A673 (cell line): ENCODE results near the gene LAMB4. TPM values are rescaled to one million over a fixed set of nuclear protein-coding genes. Genes with fewer than 3 reads are reported as not detected.

Experiments
- BruUV-seq: library from RNA; stranded (reverse); fragments of 400-500 nt; replicated peaks from 2 replicates; lab custom pipeline; 2021; lab: Mats Ljungman, UMichigan
- CTCF ChIA-PET: fragments of 300-600 bp; sonication (Branson Sonifier 250); formaldehyde crosslinking; loops from one replicate; lab custom pipeline; 2022; ENCODE audit warnings: antibody characterized with exemption; lab: Charles Lee
- POLR2A ChIA-PET: fragments of 300-600 bp; sonication (Branson Sonifier 250); formaldehyde crosslinking; loops from one replicate; lab custom pipeline; 2022; ENCODE audit warnings: antibody characterized with exemption; ENCODE audit not compliant: low non-redundant PET; lab: Charles Lee
- DNase-seq: peaks from one replicate; pipeline ENCODE4 v3.0.0-alpha.2; 2015; ENCODE audit warnings: low spot score
- H3K27ac ChIP-seq: fragments of 200-600 bp; sonication (generic); 2 replicates; pipeline ENCODE4 v1.5.1; 2016; ENCODE audit warnings: mixed run types, low read depth, mild to moderate bottlenecking, mixed read lengths, antibody characterized with exemption, low read length; ENCODE audit not compliant: poor library complexity, severe bottlenecking
- H3K27me3 ChIP-seq: fragments of 200-600 bp; sonication (generic); replicated peaks from 2 replicates; pipeline ENCODE4 v1.6.1; 2017; ENCODE audit warnings: mixed run types, low read depth, mild to moderate bottlenecking, mixed read lengths, antibody characterized with exemption, low read length; ENCODE audit not compliant: insufficient read depth, poor library complexity
- H3K36me3 ChIP-seq: fragments of 200-600 bp; sonication (generic); 2 replicates; pipeline ENCODE4 v1.6.1; 2016; ENCODE audit warnings: mixed run types, mild to moderate bottlenecking, mixed read lengths, antibody characterized with exemption, low read length; ENCODE audit not compliant: insufficient read depth, poor library complexity, severe bottlenecking
- H3K4me1 ChIP-seq: fragments of 200-600 bp; sonication (generic); 2 replicates; pipeline ENCODE4 v1.6.1; 2017; ENCODE audit warnings: mixed run types, mild to moderate bottlenecking, mixed read lengths, antibody characterized with exemption, low read length; ENCODE audit not compliant: insufficient read depth, poor library complexity, severe bottlenecking
- H3K4me3 ChIP-seq: fragments of 200-600 bp; sonication (generic); 2 replicates; pipeline ENCODE4 v1.5.1; 2016; ENCODE audit warnings: low read depth, mixed run types, mild to moderate bottlenecking, mixed read lengths, low read length; ENCODE audit not compliant: poor library complexity, severe bottlenecking
- H3K9me3 ChIP-seq: fragments of 200-600 bp; sonication (generic); 2 replicates; pipeline ENCODE4 v1.6.1; 2016; ENCODE audit warnings: mixed run types, low read depth, mild to moderate bottlenecking, mixed read lengths, antibody characterized with exemption, low read length; ENCODE audit not compliant: poor library complexity, severe bottlenecking
- CTCF ChIP-seq: fragments of 300-800, 200-600 bp; sonication (generic); conservative IDR thresholded peaks from 2 replicates; pipeline ENCODE4 v1.5.1; 2017; ENCODE audit warnings: low read depth, mild to moderate bottlenecking, antibody characterized with exemption, low read length, moderate library complexity, mixed read lengths
- EZH2 ChIP-seq: fragments of 200-600 bp; sonication (generic); IDR thresholded peaks from 2 replicates; pipeline ENCODE4 v1.6.1; 2017; ENCODE audit warnings: borderline replicate concordance, low read depth, mild to moderate bottlenecking, mixed read lengths, antibody characterized with exemption, low read length; ENCODE audit not compliant: poor library complexity, severe bottlenecking
- intact Hi-C: fragments of 100-400 bp; cut with micrococcal nuclease; formaldehyde crosslinking; loops from one replicate; pipeline ENCODE4 v1.10.0; 2022; ENCODE audit not compliant: unreplicated experiment
- total RNA-seq: library from RNA; stranded (reverse); gene quantifications from 2 replicates; pipeline ENCODE4 v1.2.3, GENCODE V29; 2021

Gene LAMB4
- total RNA-seq, 1 experiment from 2014 or later = 0.21 TPM

- ChIA-PET CTCF (no interaction called here), POLR2A (no interaction called here)
- Histone ChIP-seq H3K27ac (no peak overlapping the region), H3K4me1 (no peaks in the 10 kb centered on the region), H3K27me3 (no peaks in the 10 kb centered on the region), H3K4me3 (no peak overlapping the region), H3K9me3 (no peaks in the 10 kb centered on the region), H3K36me3 (no peaks in the 10 kb centered on the region)
- intact Hi-C loops = no loop called here
- no peak for DNase-seq
- no TSS peak for BruUV-seq
- TF ChIP-seq EZH2 (no peak), CTCF (no peak)
Observed at GRCh38 chr7:108086962-108087361, 43.2 kb downstream of the LAMB4 start.

- TF ChIP-seq CTCF (no peak), EZH2 (no peak)
- ChIA-PET CTCF (no interaction called here), POLR2A (no interaction called here)
- no TSS peak for BruUV-seq
- no peak for DNase-seq
- intact Hi-C loops = no loop called here
- no peaks in the 10 kb centered on the region for H3K36me3 ChIP-seq
- H3K4me1 ChIP-seq = no peaks in the 10 kb centered on the region
- H3K9me3 ChIP-seq = peaks cover 2% of the 10 kb centered on the region
- H3K4me3 ChIP-seq = no peak overlapping the region
- no peaks in the 10 kb centered on the region for H3K27me3 ChIP-seq
- H3K27ac ChIP-seq = no peak overlapping the region
Observed at GRCh38 chr7:108086546-108086945, 43.6 kb downstream of the LAMB4 start.

DNA sequence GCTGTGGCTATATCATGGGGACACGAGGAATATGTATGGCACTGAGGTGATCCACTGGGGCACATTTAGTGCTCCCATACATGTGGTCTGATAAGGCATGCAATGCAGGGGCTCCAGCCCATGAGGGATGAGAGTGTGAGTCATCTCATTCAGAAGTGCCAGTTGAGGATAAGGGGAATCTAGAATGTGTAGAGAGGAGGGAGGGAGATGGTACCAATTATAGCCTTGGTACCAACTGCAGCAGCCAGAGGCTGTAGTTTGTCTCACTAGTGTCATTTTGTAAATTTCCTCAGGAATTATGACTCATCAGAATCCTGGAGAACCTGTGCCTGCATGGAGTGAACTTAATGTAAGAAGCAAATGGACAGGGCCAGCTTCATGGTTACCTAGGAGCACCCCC lies 46.2 kb downstream of the LAMB4 start:
- H3K4me1 ChIP-seq = peaks cover 17% of the 10 kb centered on the region
- ChIA-PET POLR2A (no interaction called here), CTCF (interaction anchor here (0.6 kb wide), 1 partner anchor 206 kb away, joined by 3 read pairs; no protein-coding TSS in a partner anchor)
- no peaks in the 10 kb centered on the region for H3K27me3 ChIP-seq
- no peak overlapping the region for H3K27ac ChIP-seq
- DNase-seq = peak; percentile 58
- H3K36me3 ChIP-seq = no peaks in the 10 kb centered on the region
- intact Hi-C loops = no loop called here
- no TSS peak for BruUV-seq
- peaks cover 5% of the 10 kb centered on the region for H3K9me3 ChIP-seq
- no peak for TF ChIP-seq EZH2
- H3K4me3 ChIP-seq = no peak overlapping the region
